Renal cortex interstitium (tissue), 11 donors: ENCODE results near the gene CYP1A2. TPM values are rescaled to one million over a fixed set of nuclear protein-coding genes. Genes with fewer than 3 reads are reported as not detected.
A peak's percentile ranks its signal among the peaks of the same experiment; 100 is the strongest.
"Not testable (repeated sequence)": the region's sequence is repeated elsewhere in the genome, so short reads cannot be mapped to it uniquely, and the experiment has no call there.

ENCODE experiments used
- DNase-seq, 11 donors: peaks; one replicate each; pipeline ENCODE4 v3.0.0-alpha.2; 2013; ENCODE audit warnings: low read depth in 9 of 11, low spot score in 4 of 11; ENCODE audit errors: extremely low read depth in 1 of 11
- polyA plus RNA-seq, 3 donors: library from polyadenylated mRNA; unstranded; fragments of 120-200 nt; gene quantifications; one replicate each; pipeline ENCODE4 v1.2.1, GENCODE V29; 2013; ENCODE audit not compliant: insufficient read length in 3 of 3

Gene CYP1A2
- polyA plus RNA-seq, 3 donors: 0.13 to 0.38 (median 0.23) TPM

DNA sequence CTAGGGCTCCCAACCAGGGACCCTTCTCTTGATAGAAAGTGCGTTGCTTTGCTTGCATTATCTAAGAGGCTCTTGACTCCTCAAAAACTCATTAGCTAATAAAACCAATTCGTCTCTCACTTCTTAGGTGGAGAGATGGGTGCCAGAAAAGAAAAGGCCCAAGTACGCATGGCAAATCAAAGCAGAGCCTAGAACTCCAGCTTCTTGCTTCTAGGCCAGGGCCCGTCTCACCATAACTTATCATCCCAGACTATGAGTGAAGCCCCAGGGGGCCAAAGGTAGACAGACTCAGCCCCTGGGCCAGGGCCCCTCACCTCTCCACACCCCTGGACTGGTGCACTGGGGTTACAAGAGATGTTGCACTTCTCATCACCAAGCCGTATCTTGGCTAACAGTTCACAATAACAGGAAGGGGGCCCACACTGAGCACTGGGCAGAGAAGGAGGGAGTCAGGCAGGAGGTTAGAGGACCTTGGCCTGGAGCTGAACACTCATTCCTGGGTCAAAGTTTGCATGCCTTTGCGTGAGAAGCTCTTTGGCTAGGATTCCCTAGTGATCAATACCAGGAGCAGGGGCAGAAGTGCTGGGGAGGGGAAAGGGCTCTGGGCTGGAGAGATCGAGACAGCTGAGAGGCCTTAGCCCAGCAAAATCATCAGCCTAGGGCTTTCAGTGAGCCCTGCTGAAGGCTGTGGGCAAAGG, 17.9 kb upstream of the CYP1A2 start:
- no peak for DNase-seq

DNA sequence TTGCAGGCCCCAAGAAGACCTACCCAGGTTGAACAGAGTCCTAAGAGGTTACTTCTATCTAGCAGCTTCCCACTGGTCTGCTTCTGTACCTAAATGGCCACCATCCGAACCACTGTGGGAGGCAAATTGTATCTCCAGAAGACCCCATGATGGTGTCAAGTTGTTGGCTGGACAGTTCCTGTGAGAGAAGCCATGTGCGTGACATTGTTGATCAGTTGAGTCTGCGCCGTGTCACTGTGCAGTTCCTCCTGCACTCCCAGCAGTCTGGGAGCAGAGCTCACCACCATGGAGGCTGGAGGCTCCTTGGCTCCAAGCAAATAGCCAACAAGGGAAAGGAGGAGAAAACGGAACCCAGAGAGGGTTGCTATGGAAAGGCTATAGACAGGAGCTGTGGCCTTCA, 15.8 kb upstream of the CYP1A2 start:
- DNase-seq: no peak

GRCh38 chr15:74733269-74733668, 15.4 kb upstream of the CYP1A2 start:
- DNase-seq: no peak

DNA sequence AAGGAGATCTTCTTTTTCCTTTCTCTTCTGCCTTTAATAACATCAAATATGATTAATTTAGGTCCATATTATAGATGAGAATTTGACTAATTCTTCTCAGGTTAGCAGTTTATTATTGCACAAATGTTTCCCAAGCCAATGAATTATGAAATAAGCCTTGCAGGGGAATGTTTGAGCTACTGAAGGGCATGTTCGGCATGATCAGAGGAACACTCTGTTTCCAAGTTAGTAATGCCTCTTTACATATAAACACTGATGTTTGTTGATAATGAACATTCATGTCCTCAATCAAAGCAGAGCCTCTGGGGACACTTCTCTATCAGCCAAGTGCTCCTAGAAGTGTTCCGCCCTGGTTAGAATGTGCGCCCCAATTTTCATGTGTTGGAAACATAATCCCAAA, 13.3 kb upstream of the CYP1A2 start:
- DNase-seq: no peak

DNA sequence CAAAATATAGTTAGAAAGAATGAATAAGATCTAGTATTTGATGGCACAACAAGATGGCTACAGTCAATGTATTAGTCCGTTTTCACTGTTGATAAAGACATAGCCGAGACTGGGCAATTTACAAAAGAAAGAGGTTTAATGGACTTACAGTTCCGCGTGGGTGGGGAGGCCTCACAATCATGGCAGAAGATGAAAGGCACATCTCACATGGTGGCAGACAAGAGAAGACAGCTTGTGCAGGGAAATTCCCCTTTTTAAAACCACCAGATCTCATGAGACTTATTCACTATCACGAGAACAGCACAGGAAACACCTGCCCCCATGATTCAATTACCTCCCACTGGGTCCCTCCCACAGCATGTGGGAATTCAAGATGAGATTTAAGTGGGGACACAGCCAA, 10.4 kb upstream of the CYP1A2 start:
- not testable (repeated sequence) for DNase-seq

DNA sequence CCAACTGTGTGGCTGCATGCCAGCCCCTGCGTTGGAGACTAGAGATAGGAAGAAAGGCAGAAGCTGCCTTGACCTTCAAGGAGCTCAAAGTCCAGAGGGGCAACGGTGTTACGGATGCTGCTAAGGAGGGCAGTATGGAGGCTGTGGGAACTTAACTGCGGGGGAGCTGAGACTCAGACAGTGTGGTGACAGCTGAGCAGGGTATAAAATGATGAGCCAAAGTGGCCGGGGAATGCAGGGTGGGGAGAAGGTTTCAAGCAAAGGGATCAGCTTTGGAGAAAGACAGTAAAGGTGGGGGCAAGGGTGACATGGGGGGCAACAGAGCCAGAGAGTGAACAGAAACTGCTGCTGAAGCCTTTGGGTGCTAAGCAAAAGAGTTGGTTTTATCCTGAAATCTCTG, 6.2 kb upstream of the CYP1A2 start:
- no peak for DNase-seq

DNA sequence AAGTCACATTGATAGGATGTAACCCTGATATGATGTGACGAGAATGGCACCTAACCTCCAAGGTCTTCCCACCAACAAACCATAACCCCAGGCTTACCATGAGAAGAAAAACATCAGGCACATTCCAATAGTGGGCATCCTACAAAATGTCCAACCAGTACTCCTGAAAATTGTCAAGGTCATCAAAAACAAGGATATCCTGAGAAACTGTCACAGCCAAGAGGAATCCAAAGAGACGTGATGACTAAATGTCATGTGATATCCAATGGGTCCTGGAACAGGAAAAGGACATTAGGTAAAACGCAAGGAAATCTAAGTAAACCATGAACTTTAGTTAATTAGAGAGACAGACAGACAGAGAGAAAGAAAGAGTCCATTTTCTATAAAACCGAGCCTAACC, 2.3 kb upstream of the CYP1A2 start:
- no peak for DNase-seq

- DNase-seq: no peak
Measured at GRCh38 chr15:74749832-74750231, 1.2 kb downstream of the CYP1A2 start.

- DNase-seq: peak in 2 of 11 donors; percentile 50 to 59
Measured at GRCh38 chr15:74750751-74751150, 2.1 kb downstream of the CYP1A2 start.

DNA sequence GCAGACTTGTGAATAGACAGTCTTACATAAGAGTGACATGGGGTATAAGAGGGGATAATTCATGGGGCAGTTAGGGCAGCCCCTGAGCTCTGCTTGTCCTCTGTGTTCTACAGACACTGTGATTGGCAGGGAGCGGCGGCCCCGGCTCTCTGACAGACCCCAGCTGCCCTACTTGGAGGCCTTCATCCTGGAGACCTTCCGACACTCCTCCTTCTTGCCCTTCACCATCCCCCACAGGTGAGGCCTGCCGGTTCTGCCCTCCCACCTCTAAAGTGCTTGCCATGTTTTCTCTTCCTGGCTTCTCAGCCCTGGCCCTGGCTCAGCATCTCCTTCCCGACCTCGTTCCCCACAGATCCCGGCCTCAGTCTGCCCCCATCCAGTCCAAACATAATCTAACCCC, 3.4 kb downstream of the CYP1A2 start:
- no peak for DNase-seq

- DNase-seq: no peak
Measured at GRCh38 chr15:74752531-74752930, 3.9 kb downstream of the CYP1A2 start.

GRCh38 chr15:74754593-74755215, 6.1 kb downstream of the CYP1A2 start:
- no peak for DNase-seq

DNA sequence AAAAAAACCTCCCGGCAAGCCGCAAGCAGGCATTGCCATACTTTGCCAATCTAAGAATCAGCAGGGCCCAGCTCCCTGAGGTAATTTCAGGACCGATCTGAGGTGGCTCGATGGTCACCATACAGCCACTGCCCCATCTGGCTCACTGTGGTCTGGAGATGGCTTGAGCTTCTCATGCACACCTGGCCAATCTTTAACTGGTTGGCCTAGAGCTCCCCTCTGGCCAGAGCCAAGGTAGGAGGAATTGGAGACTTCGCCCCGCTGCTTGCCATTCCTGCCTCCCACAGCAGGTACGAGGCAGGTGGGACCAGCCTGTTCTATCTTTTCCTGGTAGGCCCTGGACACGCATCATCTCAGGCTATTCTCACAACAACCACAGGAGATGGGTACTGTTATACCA, 10.1 kb downstream of the CYP1A2 start:
- no peak for DNase-seq

- no peak for DNase-seq
Measured at GRCh38 chr15:74762791-74763150, 14.1 kb downstream of the CYP1A2 start.

- no peak for DNase-seq
Measured at GRCh38 chr15:74763416-74763815, 14.8 kb downstream of the CYP1A2 start.

- DNase-seq: no peak
Measured at GRCh38 chr15:74767167-74768098, 18.8 kb downstream of the CYP1A2 start.

- DNase-seq: no peak
Measured at GRCh38 chr15:74768099-74768770, 19.6 kb downstream of the CYP1A2 start.

GRCh38 chr15:74768771-74769342, 20.2 kb downstream of the CYP1A2 start:
- DNase-seq: no peak

GRCh38 chr15:74769463-74770025, 20.9 kb downstream of the CYP1A2 start:
- DNase-seq: no peak
